Chondrocyte (in vitro differentiated cells): Measurements from ENCODE around the gene ECT2. TPM values are rescaled to one million over a fixed set of nuclear protein-coding genes. Genes with fewer than 3 reads are reported as not detected.
A peak's percentile ranks its signal among the peaks of the same experiment; 100 is the strongest.
"Not testable (repeated sequence)": the region's sequence is repeated elsewhere in the genome, so short reads cannot be mapped to it uniquely, and the experiment has no call there.

Experiments used
- DNase-seq: peaks from one replicate; pipeline ENCODE4 v3.0.0; 2021; ENCODE audit warnings: mixed read lengths, low spot score
- H3K27ac Mint-ChIP-seq: one replicate; pipeline ENCODE4 v1.8.0; 2021; ENCODE audit warnings: mild to moderate bottlenecking, moderate library complexity, mixed read lengths; ENCODE audit not compliant: unreplicated experiment
- H3K27me3 Mint-ChIP-seq: 2 replicates; pipeline ENCODE4 v1.8.0; 2021; ENCODE audit warnings: low read depth, mixed read lengths
- H3K36me3 Mint-ChIP-seq: 2 replicates; pipeline ENCODE4 v1.8.0; 2021; ENCODE audit warnings: low read depth, mixed read lengths
- H3K4me1 Mint-ChIP-seq: 2 replicates; pipeline ENCODE4 v1.8.0; 2021; ENCODE audit warnings: low read depth, mild to moderate bottlenecking, mixed read lengths
- H3K4me3 Mint-ChIP-seq: one replicate; pipeline ENCODE4 v1.8.0; 2021; ENCODE audit warnings: mild to moderate bottlenecking, moderate library complexity, mixed read lengths; ENCODE audit not compliant: unreplicated experiment
- H3K9me3 Mint-ChIP-seq: 2 replicates; pipeline ENCODE4 v1.8.0; 2021; ENCODE audit warnings: low read depth, mixed read lengths
- long read RNA-seq: library from polyadenylated mRNA; stranded (forward); transcript quantifications from one replicate; pipeline ENCODE4 v2.0.0, GENCODE V29; 2021
- total RNA-seq: library from RNA; stranded (reverse); gene quantifications from 3 replicates; pipeline ENCODE4 v1.2.1, GENCODE V29; 2021
- TF ChIP-seq, protein P1 (sequence below): fragments of 200-600 bp; sonication (generic); IDR thresholded peaks from 2 replicates; pipeline ENCODE4 v1.5.0; 2021; ENCODE audit warnings: antibody characterized with exemption, mild to moderate bottlenecking, moderate library complexity

Gene ECT2, protein sequence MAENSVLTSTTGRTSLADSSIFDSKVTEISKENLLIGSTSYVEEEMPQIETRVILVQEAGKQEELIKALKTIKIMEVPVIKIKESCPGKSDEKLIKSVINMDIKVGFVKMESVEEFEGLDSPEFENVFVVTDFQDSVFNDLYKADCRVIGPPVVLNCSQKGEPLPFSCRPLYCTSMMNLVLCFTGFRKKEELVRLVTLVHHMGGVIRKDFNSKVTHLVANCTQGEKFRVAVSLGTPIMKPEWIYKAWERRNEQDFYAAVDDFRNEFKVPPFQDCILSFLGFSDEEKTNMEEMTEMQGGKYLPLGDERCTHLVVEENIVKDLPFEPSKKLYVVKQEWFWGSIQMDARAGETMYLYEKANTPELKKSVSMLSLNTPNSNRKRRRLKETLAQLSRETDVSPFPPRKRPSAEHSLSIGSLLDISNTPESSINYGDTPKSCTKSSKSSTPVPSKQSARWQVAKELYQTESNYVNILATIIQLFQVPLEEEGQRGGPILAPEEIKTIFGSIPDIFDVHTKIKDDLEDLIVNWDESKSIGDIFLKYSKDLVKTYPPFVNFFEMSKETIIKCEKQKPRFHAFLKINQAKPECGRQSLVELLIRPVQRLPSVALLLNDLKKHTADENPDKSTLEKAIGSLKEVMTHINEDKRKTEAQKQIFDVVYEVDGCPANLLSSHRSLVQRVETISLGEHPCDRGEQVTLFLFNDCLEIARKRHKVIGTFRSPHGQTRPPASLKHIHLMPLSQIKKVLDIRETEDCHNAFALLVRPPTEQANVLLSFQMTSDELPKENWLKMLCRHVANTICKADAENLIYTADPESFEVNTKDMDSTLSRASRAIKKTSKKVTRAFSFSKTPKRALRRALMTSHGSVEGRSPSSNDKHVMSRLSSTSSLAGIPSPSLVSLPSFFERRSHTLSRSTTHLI
- 16.9 to 18.9 TPM (median 17.2 TPM) in 3 replicates for total RNA-seq
- long read RNA-seq, full-length matches to known transcripts, result 17 of 29 reads
- long read RNA-seq, partial matches to known transcripts, result 1 of 29 reads
- long read RNA-seq, other reads (novel, unspliced or antisense), result 11 of 29 reads

GRCh38 chr3:172750368-172751174 lies at the start of gene ECT2:
ECT2 (plus strand) TSS chr3:172750726; CDS start chr3:172754531, 3,805 bp downstream.
- Mint-ChIP-seq H3K4me1 (peaks cover 63% of the 10 kb centered on the region), H3K4me3 (peak within 1 kb of the TSS; percentile 95), H3K27me3 (no peaks in the 10 kb centered on the region), H3K9me3 (no peaks in the 10 kb centered on the region), H3K36me3 (no peaks in the 10 kb centered on the region), H3K27ac (peak within 1 kb of the TSS; percentile 100)
- TF ChIP-seq, protein P1, sequence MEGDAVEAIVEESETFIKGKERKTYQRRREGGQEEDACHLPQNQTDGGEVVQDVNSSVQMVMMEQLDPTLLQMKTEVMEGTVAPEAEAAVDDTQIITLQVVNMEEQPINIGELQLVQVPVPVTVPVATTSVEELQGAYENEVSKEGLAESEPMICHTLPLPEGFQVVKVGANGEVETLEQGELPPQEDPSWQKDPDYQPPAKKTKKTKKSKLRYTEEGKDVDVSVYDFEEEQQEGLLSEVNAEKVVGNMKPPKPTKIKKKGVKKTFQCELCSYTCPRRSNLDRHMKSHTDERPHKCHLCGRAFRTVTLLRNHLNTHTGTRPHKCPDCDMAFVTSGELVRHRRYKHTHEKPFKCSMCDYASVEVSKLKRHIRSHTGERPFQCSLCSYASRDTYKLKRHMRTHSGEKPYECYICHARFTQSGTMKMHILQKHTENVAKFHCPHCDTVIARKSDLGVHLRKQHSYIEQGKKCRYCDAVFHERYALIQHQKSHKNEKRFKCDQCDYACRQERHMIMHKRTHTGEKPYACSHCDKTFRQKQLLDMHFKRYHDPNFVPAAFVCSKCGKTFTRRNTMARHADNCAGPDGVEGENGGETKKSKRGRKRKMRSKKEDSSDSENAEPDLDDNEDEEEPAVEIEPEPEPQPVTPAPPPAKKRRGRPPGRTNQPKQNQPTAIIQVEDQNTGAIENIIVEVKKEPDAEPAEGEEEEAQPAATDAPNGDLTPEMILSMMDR, result peak; percentile 87
- DNase-seq, result peak; percentile 99

DNA sequence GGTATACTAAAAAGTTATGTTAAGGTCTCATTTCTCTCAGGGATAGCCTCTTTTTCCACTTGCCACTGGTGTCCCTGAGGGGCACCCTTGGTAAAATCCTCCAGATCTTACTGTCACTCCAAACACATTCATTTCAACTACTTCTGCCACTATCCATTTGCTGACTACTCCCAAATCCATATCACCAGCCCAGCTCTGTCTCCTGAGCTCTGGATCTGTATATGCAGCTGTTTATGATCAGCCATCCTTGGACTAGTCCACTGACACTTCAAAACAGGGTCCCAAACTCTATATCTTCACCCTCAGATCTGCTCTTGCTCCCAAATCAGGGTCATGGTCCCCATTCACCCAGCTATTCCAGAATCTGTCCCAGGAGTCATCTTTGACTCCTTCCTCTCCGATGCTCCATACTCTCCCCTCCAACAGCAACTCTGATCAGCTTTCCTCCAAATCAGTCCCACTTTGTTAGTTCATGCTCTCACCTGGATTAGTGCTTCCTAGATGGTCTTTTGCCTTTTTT lies 49.5 kb upstream of the ECT2 start:
- no peaks in the 10 kb centered on the region for H3K36me3 Mint-ChIP-seq
- H3K9me3 Mint-ChIP-seq, result no peaks in the 10 kb centered on the region
- H3K4me1 Mint-ChIP-seq, result peaks cover 11% of the 10 kb centered on the region
- H3K27ac Mint-ChIP-seq, result no peak overlapping the region
- H3K27me3 Mint-ChIP-seq, result no peaks in the 10 kb centered on the region
- H3K4me3 Mint-ChIP-seq, result no peak overlapping the region
- DNase-seq, result no peak
- TF ChIP-seq, protein P1, result no peak

GRCh38 chr3:172701751-172702150 lies 48.8 kb upstream of the ECT2 start:
- DNase-seq, result no peak
- Mint-ChIP-seq H3K4me1 (peaks cover 11% of the 10 kb centered on the region), H3K27ac (no peak overlapping the region), H3K4me3 (no peak overlapping the region), H3K27me3 (no peaks in the 10 kb centered on the region), H3K9me3 (no peaks in the 10 kb centered on the region), H3K36me3 (no peaks in the 10 kb centered on the region)
- TF ChIP-seq, protein P1, result no peak

- TF ChIP-seq, protein P1, result no peak
- Mint-ChIP-seq H3K27me3 (no peaks in the 10 kb centered on the region), H3K9me3 (no peaks in the 10 kb centered on the region), H3K4me1 (peaks cover 11% of the 10 kb centered on the region), H3K27ac (no peak overlapping the region), H3K4me3 (no peak overlapping the region), H3K36me3 (no peaks in the 10 kb centered on the region)
- DNase-seq, result no peak
Measured at GRCh38 chr3:172702256-172702655, 48.3 kb upstream of the ECT2 start.

- not testable (repeated sequence) for H3K4me3 Mint-ChIP-seq, H3K9me3 Mint-ChIP-seq, H3K27ac Mint-ChIP-seq, H3K36me3 Mint-ChIP-seq, DNase-seq, H3K27me3 Mint-ChIP-seq
- peaks cover 12% of the 10 kb centered on the region for H3K4me1 Mint-ChIP-seq
Measured at GRCh38 chr3:172702731-172703130, 47.8 kb upstream of the ECT2 start.
